Gastrocnemius medialis (tissue), 4 donors: ENCODE data around the gene FOXO3B. TPM values are rescaled to one million over a fixed set of nuclear protein-coding genes. Genes with fewer than 3 reads are reported as not detected.
"Not testable (repeated sequence)": the region's sequence is repeated elsewhere in the genome, so short reads cannot be mapped to it uniquely, and the experiment has no call there.

Experiments used
- ATAC-seq, 2 donors: fragments of 150-250 bp; one replicate each; pipeline ENCODE4 v1.9.1; 2016
- DNase-seq, 2 donors: peaks; one replicate each; pipeline ENCODE4 v3.0.0-alpha.2; 2019
- H3K27ac ChIP-seq, 4 donors: fragments of 200-600 bp; sonication (generic); 1 replicate in 1 of 4; 2 replicates in 3 of 4; pipeline ENCODE4 v1.5.1; 2016 to 2018; ENCODE audit warnings: mild to moderate bottlenecking in 2 of 4, moderate library complexity in 1 of 4
- H3K27me3 ChIP-seq, 3 donors: fragments of 200-600 bp; sonication (generic) in 2 of 3; 1 replicate in 1 of 3; 2 replicates in 2 of 3; pipeline versions ENCODE4 v1.5.1 to v1.6.0; 2016 to 2019; ENCODE audit warnings: mild to moderate bottlenecking in 1 of 3, moderate library complexity in 1 of 3
- H3K36me3 ChIP-seq, 2 donors: fragments of 200-600 bp; sonication (generic) in 1 of 2; one replicate each; pipeline ENCODE4 v1.5.1; 2017 to 2018
- H3K4me1 ChIP-seq, 2 donors: fragments of 200-600 bp; sonication (generic) in 1 of 2; one replicate each; pipeline ENCODE4 v1.5.1; 2016 to 2017; ENCODE audit warnings: mild to moderate bottlenecking in 2 of 2
- H3K4me3 ChIP-seq, 4 donors: fragments of 200-600 bp; sonication (generic) in 3 of 4; 1 replicate in 1 of 4; 2 replicates in 3 of 4; pipeline ENCODE4 v1.5.1; 2016 to 2019; ENCODE audit warnings: mild to moderate bottlenecking in 2 of 4
- H3K9me3 ChIP-seq, 3 donors: fragments of 200-600 bp; sonication (generic) in 2 of 3; 1 replicate in 1 of 3; 2 replicates in 2 of 3; pipeline ENCODE4 v1.5.1; 2016 to 2019
- in situ Hi-C, 4 donors: fragments of 200-750 bp; cut with MboI; loops; one replicate each; pipeline versions ENCODE4 v1.15.0 to v1.8.0; 2017; ENCODE audit warnings: low sequenced_read_pairs in 4 of 4
- intact Hi-C: fragments of 100-400 bp; cut with DNase I; formaldehyde crosslinking; loops from one replicate; pipeline ENCODE4 v1.15.1; 2023; ENCODE audit warnings: low total_unique reads
- total RNA-seq, 4 donors: library from RNA; depleted of rRNA; stranded (reverse); fragments of >200 nt; gene quantifications; one replicate each; pipeline versions ENCODE4 v1.1.0 to v1.2.3, GENCODE V29; 2016

FOXO3B gene
- total RNA-seq, 4 donors from 2014 or later, result 2.3 to 10.7 (median 4.8) TPM

GRCh38 chr17:18698473-18699103 is 16.5 kb upstream of the FOXO3B start:
- DNase-seq, H3K27me3 ChIP-seq, ATAC-seq, H3K36me3 ChIP-seq, in situ Hi-C loops, H3K9me3 ChIP-seq, intact Hi-C loops, H3K4me1 ChIP-seq: not testable (repeated sequence)
- Histone ChIP-seq H3K27ac (peak overlapping the region in 3 of 4 donors; percentile 72 to 84 (median 75)), H3K4me3 (peak overlapping the region; percentile 51 to 65 (median 58))

- H3K27ac ChIP-seq, ATAC-seq, H3K4me3 ChIP-seq, H3K27me3 ChIP-seq, H3K36me3 ChIP-seq, H3K4me1 ChIP-seq, H3K9me3 ChIP-seq, DNase-seq, intact Hi-C loops, in situ Hi-C loops: not testable (repeated sequence)
Measured at GRCh38 chr17:18695143-18695542, 13.0 kb upstream of the FOXO3B start.

- ATAC-seq, intact Hi-C loops, in situ Hi-C loops, DNase-seq, H3K9me3 ChIP-seq, H3K4me1 ChIP-seq, H3K36me3 ChIP-seq, H3K27me3 ChIP-seq, H3K27ac ChIP-seq: not testable (repeated sequence)
- H3K4me3 ChIP-seq, result peak overlapping the region in 3 of 4 donors; percentile 61 to 73 (median 65)
Measured at GRCh38 chr17:18682668-18683067, 554 bp upstream of the FOXO3B start.

GRCh38 chr17:18677381-18677780 is 4.7 kb downstream of the FOXO3B start:
- intact Hi-C loops, ATAC-seq, H3K4me1 ChIP-seq, in situ Hi-C loops, H3K36me3 ChIP-seq, DNase-seq, H3K9me3 ChIP-seq, H3K4me3 ChIP-seq, H3K27ac ChIP-seq, H3K27me3 ChIP-seq: not testable (repeated sequence)

DNA sequence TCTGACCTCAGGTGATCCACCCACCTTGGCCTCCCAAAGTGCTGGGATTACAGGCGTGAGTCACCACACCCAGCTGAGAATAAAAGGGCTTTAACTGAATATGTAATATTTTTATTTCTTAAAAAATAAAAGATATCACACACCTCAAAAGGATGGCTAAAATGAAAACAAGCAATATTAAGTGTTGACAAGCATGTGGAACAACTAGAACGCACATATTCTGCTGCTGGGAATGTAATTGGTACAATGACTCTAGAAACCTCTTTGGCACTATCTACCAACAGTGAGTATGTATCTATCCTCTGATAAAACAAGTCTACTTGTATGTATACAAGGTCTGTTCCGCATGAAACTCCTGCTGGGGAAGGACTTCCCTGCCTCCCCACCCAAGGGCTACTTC is 5.2 kb downstream of the FOXO3B start:
- H3K27ac ChIP-seq, intact Hi-C loops, H3K4me1 ChIP-seq, ATAC-seq, H3K27me3 ChIP-seq, H3K36me3 ChIP-seq, DNase-seq, H3K9me3 ChIP-seq, in situ Hi-C loops, H3K4me3 ChIP-seq: not testable (repeated sequence)

DNA sequence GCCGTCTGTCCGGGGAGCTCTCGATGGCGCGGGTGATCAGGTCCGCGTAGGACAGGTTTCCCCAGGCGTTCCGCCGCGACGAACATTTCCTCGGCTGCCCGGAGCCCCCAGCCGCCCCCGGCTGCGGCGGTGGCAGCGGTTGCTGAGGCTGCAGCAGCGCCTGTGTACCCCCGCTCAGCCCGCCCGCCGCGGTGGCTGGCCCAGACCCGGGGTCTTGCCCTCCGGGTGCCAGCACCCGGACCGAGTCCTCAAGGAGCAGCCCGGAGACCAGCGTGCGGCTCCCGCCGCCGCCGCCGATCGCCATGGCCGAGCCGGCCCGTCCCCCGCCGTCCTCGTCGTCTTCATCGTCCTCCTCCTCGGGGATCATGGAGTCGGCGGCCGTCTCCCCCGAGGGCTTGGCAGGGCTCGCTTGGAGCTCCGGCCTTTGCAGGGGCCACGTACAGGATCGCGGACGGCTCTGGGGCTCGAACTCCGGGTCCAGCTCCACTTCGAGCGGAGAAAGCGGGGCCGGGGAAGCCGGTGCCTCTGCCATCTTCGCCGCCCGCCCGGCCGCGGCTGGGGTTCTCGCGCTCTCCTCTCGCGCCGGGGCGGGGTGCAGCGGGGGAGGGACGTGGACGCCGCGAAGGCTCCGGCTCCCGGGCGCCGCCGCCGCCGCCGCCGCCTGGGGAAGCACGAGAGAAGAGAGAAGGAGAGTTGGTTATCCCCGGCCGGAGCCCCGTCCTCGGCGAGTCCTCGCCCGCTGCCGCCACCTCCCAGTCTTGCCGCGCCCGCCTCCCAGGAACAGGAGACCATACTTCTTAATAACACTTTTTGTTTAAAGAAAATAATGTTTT is 9.5 kb downstream of the FOXO3B start:
- in situ Hi-C loops, DNase-seq, H3K27me3 ChIP-seq, H3K36me3 ChIP-seq, H3K4me3 ChIP-seq, ATAC-seq, H3K9me3 ChIP-seq, intact Hi-C loops, H3K27ac ChIP-seq, H3K4me1 ChIP-seq: not testable (repeated sequence)

DNA sequence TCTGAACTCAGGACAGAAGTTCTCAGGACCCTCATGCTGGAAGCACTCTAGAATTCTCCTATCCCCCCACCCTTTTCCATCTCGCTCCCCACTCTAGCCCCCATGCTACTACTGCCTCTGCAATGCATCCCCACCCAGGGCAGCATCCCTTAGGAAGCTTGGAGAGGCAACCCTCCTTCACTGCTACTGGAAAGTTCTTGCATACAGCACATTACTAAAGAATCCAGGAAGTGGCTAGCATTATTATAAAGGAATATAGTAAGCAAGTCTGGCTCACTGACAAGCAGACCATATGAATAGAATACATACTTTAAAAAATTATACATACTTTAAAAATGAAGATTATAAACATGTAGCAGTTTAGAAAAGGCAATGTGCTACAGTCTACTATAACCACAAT is 13.5 kb downstream of the FOXO3B start:
- H3K9me3 ChIP-seq, H3K27me3 ChIP-seq, H3K4me3 ChIP-seq, ATAC-seq, in situ Hi-C loops, H3K4me1 ChIP-seq, H3K36me3 ChIP-seq, H3K27ac ChIP-seq, DNase-seq, intact Hi-C loops: not testable (repeated sequence)

DNA sequence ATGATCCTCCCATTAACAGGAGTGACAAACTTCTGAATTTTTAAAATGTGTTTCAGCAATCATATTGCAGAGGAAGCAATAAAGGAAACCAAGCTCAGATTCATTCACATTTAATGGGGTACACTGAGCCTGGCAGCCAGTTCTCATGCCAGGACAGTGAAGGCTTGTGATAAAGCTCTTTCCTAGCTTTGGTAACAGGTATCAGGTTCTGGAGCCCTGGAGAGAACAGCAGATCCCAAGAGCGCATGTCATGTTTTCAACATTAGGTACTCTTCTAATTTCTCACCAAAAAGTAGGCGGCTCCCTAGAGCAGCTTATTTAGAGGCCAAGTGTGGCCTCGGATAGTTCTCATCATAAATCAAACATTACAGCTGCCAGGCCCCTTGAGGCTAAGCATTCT is 14.6 kb downstream of the FOXO3B start:
- H3K9me3 ChIP-seq, result not testable (repeated sequence)

DNA sequence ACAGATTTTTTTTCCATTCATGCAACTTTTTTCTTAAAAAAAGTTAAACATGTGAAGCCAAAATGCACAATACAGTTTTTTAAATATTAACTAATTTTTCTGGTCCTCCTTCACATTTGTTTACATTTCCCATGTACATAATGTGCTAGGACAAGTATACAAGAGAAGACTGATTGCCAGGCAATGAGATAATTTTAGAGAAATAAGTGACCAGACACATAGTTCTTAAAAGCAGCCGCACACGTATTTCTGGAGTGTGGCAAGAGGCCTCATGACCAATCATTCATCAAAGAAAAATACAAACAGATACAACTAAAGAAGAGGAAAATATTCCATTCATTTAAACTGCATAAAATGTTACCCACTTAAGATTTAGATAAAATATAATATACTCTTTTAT is 15.8 kb downstream of the FOXO3B start:
- in situ Hi-C loops, H3K27me3 ChIP-seq, intact Hi-C loops, H3K4me1 ChIP-seq, H3K27ac ChIP-seq, H3K36me3 ChIP-seq, DNase-seq, H3K4me3 ChIP-seq: not testable (repeated sequence)
- peak in 1 of 2 donors; percentile 72 for ATAC-seq
- H3K9me3 ChIP-seq, result peaks cover 0 to 12% (median 6%) of the 10 kb centered on the region in 3 donors

More for the DNA sequence above, 14.6 kb downstream of the FOXO3B start:
- H3K36me3 ChIP-seq, H3K27ac ChIP-seq, intact Hi-C loops, in situ Hi-C loops, DNase-seq, H3K4me3 ChIP-seq, H3K27me3 ChIP-seq, H3K4me1 ChIP-seq: not testable (repeated sequence)
- ATAC-seq, result peak; percentile 94 to 95

GRCh38 chr17:18661924-18662624 is 20.0 kb downstream of the FOXO3B start:
- intact Hi-C loops, in situ Hi-C loops, ATAC-seq, H3K4me1 ChIP-seq, H3K27ac ChIP-seq, H3K36me3 ChIP-seq, DNase-seq, H3K27me3 ChIP-seq: not testable (repeated sequence)
- Histone ChIP-seq H3K4me3 (peak overlapping the region in 1 of 4 donors; percentile 17), H3K9me3 (peaks cover 0 to 13% (median 6%) of the 10 kb centered on the region in 3 donors)

GRCh38 chr17:18650094-18650493 is 32.0 kb downstream of the FOXO3B start:
- H3K36me3 ChIP-seq, H3K27me3 ChIP-seq, H3K27ac ChIP-seq, H3K9me3 ChIP-seq, H3K4me1 ChIP-seq, intact Hi-C loops, in situ Hi-C loops, DNase-seq, H3K4me3 ChIP-seq, ATAC-seq: not testable (repeated sequence)
